Mucosa of rectum (tissue), 2 donors: ENCODE results near the gene LCK.

Source experiments
- H3K27ac ChIP-seq, 2 donors: one replicate each; pipeline ENCODE4 v1.7.0; 2013; ENCODE audit warnings: inconsistent platforms in 2 of 2, low read depth in 2 of 2, low read length in 2 of 2
- H3K27me3 ChIP-seq, 2 donors: one replicate each; pipeline ENCODE4 v1.7.0; 2013; ENCODE audit warnings: low read length in 2 of 2; ENCODE audit not compliant: control insufficient read depth in 2 of 2, insufficient read depth in 2 of 2
- H3K36me3 ChIP-seq, 2 donors: one replicate each; pipeline ENCODE4 v1.7.0; 2013; ENCODE audit warnings: low read length in 2 of 2; ENCODE audit not compliant: control insufficient read depth in 2 of 2, insufficient read depth in 2 of 2
- H3K4me1 ChIP-seq, 2 donors: one replicate each; pipeline ENCODE4 v1.7.0; 2013; ENCODE audit warnings: low read length in 2 of 2, mild to moderate bottlenecking in 1 of 2; ENCODE audit not compliant: control insufficient read depth in 2 of 2, insufficient read depth in 2 of 2
- H3K4me3 ChIP-seq, 2 donors: one replicate each; pipeline ENCODE4 v1.7.0; 2013; ENCODE audit warnings: low read length in 2 of 2
- H3K9ac ChIP-seq, 2 donors: one replicate each; pipeline ENCODE4 v1.7.0; 2013; ENCODE audit warnings: low read length in 2 of 2, low read depth in 1 of 2, mild to moderate bottlenecking in 1 of 2
- H3K9me3 ChIP-seq, 2 donors: one replicate each; pipeline ENCODE4 v1.7.0; 2013; ENCODE audit warnings: low read length in 2 of 2; ENCODE audit not compliant: control insufficient read depth in 2 of 2
- donor health status: healthy.
- donor health status: Normal muscosa, but diverticular disease.

LCK gene

DNA sequence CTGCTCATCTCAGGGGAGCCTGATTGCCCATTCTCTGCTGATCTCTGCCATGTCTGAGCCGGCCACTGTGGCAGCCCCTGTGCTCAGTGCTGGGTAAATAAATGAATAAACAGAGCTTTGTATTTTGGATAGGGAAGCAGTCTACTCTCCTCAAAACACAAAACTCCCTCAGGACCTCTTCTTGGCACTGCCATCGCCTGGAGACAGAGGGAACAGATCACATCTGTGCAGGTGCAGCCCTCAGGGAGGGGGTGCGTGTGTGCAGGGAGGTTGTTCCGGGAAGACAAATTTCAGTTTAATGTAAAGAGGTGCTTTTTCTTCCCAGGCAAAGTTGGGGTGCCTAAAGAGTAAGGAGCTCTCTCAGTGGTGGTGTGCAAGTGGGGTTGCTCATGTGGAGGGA is 11.7 kb upstream of the LCK start:
- Histone ChIP-seq H3K27ac (peak overlapping the region in 1 of 2 donors; percentile 76), H3K27me3 (no peaks in the 10 kb centered on the region), H3K9me3 (no peaks in the 10 kb centered on the region), H3K4me3 (no peak overlapping the region), H3K36me3 (no peaks in the 10 kb centered on the region), H3K9ac (no peak overlapping the region), H3K4me1 (peaks cover 3 to 13% of the 10 kb centered on the region in 2 donors)

DNA sequence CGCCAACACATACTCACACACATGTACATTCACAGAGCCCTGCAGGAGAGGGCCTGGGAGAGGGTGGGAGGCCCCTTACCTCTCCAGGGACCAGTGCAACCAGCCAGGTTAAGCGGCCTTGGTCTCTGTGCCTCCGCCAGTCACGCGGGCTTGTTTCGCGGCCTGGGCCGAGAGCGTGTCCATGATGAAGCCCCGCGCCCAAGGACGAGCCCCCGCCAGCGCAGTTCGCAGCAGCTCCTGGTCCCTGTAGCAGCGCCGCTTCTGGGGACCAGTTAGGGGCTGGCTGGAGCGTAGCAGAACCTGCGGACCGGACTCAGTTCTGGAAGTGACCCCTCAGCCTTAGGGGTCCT is 11.3 kb upstream of the LCK start:
- H3K4me1 ChIP-seq = peaks cover 3 to 13% of the 10 kb centered on the region in 2 donors
- H3K9me3 ChIP-seq = no peaks in the 10 kb centered on the region
- no peaks in the 10 kb centered on the region for H3K27me3 ChIP-seq

DNA sequence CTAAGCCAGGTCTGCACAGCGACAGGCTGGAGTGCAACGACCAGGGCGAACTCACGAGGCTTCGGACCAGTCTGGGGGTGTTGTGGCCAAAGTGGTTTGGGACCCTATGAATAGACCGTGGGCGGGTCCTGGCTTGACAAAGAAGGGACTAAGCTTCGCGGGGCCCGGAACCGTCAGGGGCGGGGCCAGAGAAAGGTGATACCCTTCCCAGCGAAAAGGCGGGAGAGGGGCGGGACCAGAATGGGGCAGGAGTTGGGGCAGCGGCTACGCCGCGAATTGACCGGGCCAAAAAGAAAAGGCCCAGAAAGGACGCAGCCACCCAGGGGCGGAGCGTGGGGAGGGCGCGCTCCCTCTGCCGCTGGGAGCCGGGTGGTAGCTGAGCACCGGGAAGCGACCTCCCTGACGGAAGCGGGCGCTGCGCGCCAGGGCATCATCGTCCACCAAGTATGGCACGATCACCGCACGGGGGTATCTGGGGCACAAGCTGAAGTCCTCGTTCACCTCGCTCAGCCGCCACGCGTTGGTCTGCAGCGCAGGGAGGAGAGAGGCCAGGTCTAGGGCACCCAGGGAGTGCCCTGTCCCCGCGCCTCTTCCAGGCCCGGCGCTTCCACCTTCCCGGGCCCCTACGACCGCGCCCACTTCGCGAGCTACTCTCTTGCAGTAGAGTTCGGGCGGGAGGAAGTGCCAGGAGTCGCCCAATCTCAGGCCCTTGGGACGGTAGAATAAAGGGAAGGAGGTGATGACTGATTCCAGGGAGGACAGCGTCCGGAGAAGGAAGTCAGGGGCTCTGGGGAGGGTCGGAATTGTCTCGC is 10.7 kb upstream of the LCK start:
- no peaks in the 10 kb centered on the region for H3K9me3 ChIP-seq

More for the DNA sequence above, 11.3 kb upstream of the LCK start:
- no peaks in the 10 kb centered on the region for H3K36me3 ChIP-seq
- peak overlapping the region; percentile 72 for H3K9ac ChIP-seq
- H3K4me3 ChIP-seq = peak overlapping the region; percentile 83 to 86
- peak overlapping the region; percentile 75 to 76 for H3K27ac ChIP-seq

DNA sequence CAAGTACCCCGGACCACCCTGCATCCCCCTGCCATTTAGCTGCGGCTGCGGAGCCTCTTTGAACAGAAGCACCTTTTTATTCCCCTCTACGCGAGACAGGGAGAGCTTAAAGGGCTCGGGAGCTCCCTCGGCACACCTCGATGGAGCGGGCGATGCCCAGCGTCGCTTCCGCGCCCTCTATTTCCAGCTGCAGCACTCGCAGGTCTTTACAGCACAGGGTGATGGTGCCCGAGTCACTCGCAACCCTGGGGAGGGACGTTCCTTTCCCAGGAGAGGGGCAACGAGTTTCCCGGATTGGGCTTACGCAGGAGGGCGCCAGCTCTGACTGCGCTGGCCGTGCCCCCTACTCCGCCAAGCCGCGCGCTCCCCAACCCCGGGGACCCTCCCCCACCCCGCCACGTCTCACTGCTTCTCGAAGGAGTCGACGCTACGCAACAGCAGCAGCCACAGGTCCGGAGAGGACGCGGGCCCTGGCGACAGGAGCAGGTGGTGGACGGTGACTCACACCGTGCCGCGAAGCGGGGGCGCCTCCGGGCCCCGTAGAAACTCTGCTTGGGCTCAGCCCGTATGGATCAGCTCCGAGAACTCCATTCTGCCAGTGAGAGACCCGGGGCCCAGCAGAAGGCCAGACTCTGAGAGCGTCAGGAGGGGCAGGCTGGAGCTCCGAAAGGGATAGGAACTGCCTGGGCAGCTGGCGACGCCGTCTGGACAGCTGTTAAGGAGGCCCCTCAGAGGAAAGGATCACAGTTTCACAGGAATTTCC is 9.9 kb upstream of the LCK start:
- no peaks in the 10 kb centered on the region for H3K36me3 ChIP-seq
- H3K4me1 ChIP-seq = peaks cover 3 to 13% of the 10 kb centered on the region in 2 donors
- no peaks in the 10 kb centered on the region for H3K27me3 ChIP-seq
- peak overlapping the region; percentile 83 to 86 for H3K4me3 ChIP-seq
- peak overlapping the region; percentile 72 for H3K9ac ChIP-seq
- H3K27ac ChIP-seq = peak overlapping the region; percentile 75 to 76
- H3K9me3 ChIP-seq = no peaks in the 10 kb centered on the region

More for the DNA sequence above, 10.7 kb upstream of the LCK start:
- peak overlapping the region; percentile 72 for H3K9ac ChIP-seq
- peak overlapping the region; percentile 83 to 86 for H3K4me3 ChIP-seq
- H3K36me3 ChIP-seq = no peaks in the 10 kb centered on the region
- no peaks in the 10 kb centered on the region for H3K27me3 ChIP-seq
- H3K4me1 ChIP-seq = peaks cover 3 to 13% of the 10 kb centered on the region in 2 donors
- peak overlapping the region; percentile 75 to 76 for H3K27ac ChIP-seq

DNA sequence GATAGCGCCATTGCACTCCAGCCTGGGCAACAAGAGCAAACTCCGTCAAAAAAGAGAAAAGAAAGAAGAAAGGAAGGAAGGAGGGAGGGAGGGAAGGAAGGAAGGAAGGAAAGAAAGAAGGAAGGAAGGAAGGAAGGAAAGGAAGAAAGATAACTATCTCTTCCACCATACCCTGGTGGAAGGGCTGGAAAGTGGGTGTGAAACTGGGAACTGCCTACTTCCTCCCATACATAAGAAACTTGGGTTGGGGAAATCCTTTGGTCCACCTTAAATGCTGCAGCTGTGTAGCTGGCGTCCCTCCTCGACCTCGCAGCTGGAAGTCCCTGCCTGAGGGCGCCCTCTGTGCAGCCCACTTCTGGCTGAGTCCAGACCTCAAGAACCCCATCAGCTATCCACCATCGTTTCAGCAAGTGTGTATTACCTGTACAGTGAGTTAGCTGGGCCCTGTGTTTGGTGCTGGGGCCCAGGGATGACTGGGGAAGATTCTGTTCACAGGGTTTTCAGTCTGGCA is 8.7 kb upstream of the LCK start:
- H3K4me1 ChIP-seq = peaks cover 5 to 17% of the 10 kb centered on the region in 2 donors
- H3K36me3 ChIP-seq = no peaks in the 10 kb centered on the region
- H3K27me3 ChIP-seq = no peaks in the 10 kb centered on the region
- no peaks in the 10 kb centered on the region for H3K9me3 ChIP-seq
- H3K27ac ChIP-seq = no peak overlapping the region
- H3K4me3 ChIP-seq = no peak overlapping the region
- no peak overlapping the region for H3K9ac ChIP-seq

DNA sequence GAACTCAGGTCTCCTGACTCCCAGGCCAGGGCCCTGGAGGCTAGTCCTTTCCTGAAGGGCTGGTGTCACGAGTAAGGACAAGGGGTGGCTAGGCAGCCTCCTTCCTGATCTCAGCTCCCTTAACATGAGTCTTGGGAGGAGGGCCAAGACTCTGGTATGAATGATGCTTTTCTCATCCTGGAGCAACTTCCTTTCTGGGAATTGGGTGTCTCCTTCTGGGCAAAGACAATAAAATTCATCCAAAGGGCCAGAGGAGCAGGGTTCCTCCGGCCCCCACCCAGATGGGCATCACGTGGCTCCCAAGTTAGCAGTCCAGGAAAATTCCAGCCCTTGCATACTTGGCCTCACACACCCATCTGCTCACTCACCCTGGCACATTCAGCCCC is 4.2 kb upstream of the LCK start, which contains the start of gene FAM167B:
FAM167B (plus strand) TSS at position 335 of the 386 bp plus-strand sequence. CDS start 200 bp downstream, outside the sequence.
- Histone ChIP-seq H3K4me1 (peaks cover 12 to 25% of the 10 kb centered on the region in 2 donors), H3K4me3 (no peak within 1 kb of the TSS), H3K36me3 (no peaks in the 10 kb centered on the region), H3K27me3 (no peaks in the 10 kb centered on the region), H3K9ac (no peak within 1 kb of the TSS), H3K9me3 (no peaks in the 10 kb centered on the region), H3K27ac (peak within 1 kb of the TSS; percentile 14 to 67)

DNA sequence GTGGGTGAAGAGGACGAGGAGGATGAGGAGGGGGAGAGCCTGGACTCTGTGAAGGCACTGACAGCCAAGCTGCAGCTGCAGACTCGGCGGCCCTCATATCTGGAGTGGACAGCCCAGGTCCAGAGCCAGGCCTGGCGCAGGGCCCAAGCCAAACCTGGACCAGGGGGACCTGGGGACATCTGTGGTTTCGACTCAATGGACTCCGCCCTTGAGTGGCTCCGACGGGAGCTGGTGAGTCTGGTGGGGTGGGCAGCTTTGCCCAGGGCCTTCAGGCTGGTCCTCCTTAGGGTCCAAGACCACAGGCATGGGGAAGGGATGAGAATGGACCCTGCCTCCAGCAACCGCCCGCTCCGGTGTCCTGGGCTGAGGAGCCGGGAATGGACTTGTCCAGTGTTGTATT is 3.6 kb upstream of the LCK start:
- H3K9me3 ChIP-seq = no peaks in the 10 kb centered on the region
- no peak overlapping the region for H3K9ac ChIP-seq
- H3K27me3 ChIP-seq = no peaks in the 10 kb centered on the region
- peaks cover 12 to 25% of the 10 kb centered on the region in 2 donors for H3K4me1 ChIP-seq
- H3K27ac ChIP-seq = peak overlapping the region; percentile 14 to 67
- no peak overlapping the region for H3K4me3 ChIP-seq
- H3K36me3 ChIP-seq = no peaks in the 10 kb centered on the region

DNA sequence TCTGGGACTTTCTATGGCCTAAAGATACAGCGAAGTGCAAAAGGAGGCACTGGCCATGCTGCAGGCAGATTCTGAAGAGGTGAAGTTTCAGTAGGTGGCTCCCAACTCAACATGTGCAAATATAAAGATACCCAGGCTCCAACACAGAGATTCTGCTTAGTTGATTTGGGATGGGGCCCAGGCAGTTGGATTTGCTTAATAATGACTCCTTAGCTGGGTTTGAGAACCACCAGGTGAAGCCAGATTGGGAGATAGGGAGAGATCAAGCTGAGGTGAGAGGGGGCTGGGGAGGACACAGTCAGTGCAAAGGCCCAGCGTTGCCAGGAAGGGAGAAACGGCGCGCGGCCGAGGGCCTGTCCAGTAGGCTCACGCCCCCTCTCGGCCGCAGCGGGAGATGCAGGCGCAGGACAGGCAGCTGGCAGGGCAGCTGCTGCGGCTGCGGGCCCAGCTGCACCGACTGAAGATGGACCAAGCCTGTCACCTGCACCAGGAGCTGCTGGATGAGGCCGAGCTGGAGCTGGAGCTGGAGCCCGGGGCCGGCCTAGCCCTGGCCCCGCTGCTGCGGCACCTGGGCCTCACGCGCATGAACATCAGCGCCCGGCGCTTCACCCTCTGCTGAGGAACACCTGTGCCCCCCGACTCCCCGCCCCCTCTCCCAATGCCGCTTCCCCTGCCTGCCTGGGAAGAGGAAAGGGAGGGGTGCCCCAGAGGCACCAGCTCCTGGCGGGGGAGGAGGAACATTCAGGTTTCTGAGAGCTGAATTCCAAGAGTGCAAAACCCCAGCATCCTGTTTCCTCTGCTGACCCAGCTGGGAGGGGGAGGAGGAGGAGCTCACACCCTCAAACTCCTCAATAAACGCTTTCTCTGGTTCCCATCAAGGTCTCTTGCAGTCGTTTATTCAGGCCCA is 2.8 kb upstream of the LCK start:
- H3K9me3 ChIP-seq = no peaks in the 10 kb centered on the region
- peak overlapping the region in 1 of 2 donors; percentile 67 for H3K27ac ChIP-seq
- H3K4me1 ChIP-seq = peaks cover 12 to 25% of the 10 kb centered on the region in 2 donors
- no peaks in the 10 kb centered on the region for H3K36me3 ChIP-seq
- no peaks in the 10 kb centered on the region for H3K27me3 ChIP-seq
- H3K4me3 ChIP-seq = no peak overlapping the region
- no peak overlapping the region for H3K9ac ChIP-seq

DNA sequence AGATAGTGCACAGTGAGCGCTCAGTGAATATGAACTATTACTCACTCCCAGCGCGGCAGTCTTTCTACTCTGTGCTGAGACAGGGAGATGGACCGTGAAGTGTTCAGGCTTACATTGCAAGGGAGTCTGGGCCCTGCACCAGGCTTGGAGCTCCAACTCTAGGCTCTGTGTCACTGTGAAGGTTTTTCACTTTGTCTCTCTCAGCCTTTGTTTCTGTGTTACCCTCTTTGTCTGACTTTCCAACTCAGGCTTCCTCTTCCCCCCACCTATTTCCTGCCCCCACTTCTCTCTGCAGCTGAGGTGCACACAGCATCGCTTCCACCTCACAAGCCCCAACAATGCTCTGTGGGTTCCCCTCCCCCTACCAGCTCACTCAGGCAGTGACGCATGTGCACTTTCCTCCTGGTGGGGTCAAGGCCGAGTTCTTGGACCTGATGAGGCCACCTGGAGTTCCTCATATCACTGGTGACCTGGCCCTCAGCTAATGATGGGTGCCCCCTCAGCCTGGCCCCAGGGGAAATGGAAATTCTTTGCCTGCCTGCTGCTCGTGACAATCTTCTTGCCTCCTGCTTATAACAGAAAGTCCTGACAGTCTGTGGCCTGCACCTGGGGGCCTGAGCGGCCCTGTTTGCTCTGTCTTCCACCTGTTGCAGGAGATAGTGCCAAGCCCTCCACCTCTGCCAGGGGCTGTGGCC is 1.1 kb upstream of the LCK start:
- Histone ChIP-seq H3K9me3 (no peaks in the 10 kb centered on the region), H3K4me1 (peaks cover 12 to 28% of the 10 kb centered on the region in 2 donors), H3K27ac (peak overlapping the region; percentile 58 to 85), H3K36me3 (no peaks in the 10 kb centered on the region), H3K9ac (peak overlapping the region in 1 of 2 donors; percentile 47), H3K4me3 (peak overlapping the region; percentile 1 to 46), H3K27me3 (no peaks in the 10 kb centered on the region)
